ENCODE data around the gene FBXL19. TPM values are rescaled to one million over a fixed set of nuclear protein-coding genes. Genes with fewer than 3 reads are reported as not detected.

FBXL19 gene
- total RNA-seq, 2 donors from 2014 or later, result 13.7 to 14.5 TPM

- intact Hi-C loops (cut with DNase I), result loop anchor here in 1 of 2 donors (10.0 kb wide), 3 partner anchors 115 to 885 kb away; partner anchors contain the start of genes ARMC5 and VKORC1
- no peak for DNase-seq (ENCODE audit: low spot score)
These were observed 56.0 kb downstream of the FBXL19 start for GRCh38 chr16:30979170-30980022.

DNA sequence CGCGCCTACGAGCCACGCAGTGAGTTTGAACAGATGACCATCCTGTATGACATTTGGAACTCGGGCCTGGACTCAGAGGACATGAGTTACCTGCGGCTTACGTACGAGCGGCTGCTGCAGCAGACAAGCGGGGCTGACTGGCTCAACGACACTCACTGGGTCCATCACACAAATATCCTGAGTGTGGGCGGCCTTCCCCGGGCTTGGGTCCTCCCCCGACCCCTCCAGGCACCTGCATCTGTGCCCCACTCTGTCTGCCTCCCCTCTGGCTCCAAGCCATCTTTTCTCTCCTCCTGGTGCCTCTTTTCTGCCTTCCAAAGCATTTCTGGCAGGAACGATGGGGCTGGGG, 56.6 kb downstream of the FBXL19 start:
- no peak for DNase-seq (ENCODE audit: low spot score)
- intact Hi-C loops (cut with DNase I), result loop anchor here in 1 of 2 donors (10.0 kb wide), 3 partner anchors 115 to 885 kb away; partner anchors contain the start of genes ARMC5 and VKORC1

DNA sequence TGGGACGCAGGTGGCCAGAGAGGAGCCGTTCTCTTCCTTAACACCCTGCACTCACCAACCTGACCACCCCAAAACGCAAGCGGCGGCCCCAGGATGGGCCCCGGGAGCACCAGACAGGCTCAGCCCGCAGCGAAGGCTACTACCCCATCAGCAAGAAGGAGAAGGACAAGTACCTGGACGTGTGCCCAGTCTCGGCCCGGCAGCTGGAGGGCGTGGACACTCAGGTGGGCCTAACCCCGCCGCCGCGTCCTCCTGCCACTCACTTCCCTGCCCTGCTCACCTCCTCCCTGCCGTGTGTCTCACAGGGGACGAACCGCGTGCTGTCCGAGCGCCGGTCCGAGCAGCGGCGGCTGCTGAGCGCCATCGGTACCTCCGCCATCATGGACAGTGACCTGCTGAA, 57.1 kb downstream of the FBXL19 start:
- intact Hi-C loops (cut with DNase I), result loop anchor here in 1 of 2 donors (10.0 kb wide), 3 partner anchors 114 to 884 kb away; partner anchors contain the start of genes ARMC5 and VKORC1
- no peak for DNase-seq (ENCODE audit: low spot score)

DNA sequence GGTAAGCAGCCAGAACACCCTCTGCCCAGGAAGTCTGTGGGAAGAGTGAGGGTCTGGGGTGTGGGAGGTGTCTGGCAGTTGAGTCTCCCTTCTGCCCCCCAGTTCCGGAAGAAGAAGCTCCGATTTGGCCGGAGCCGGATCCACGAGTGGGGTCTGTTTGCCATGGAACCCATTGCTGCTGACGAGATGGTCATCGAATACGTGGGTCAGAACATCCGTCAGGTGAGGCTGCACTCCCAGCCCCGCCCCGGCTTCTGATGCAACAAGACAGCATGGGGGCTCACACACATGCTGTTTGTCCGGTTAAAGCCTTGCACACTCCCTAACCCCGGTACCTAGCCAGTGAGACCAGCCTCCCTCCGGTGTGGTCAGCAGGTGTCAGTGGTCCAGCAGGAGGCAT, 57.6 kb downstream of the FBXL19 start:
- DNase-seq (ENCODE audit: low spot score), result no peak
- intact Hi-C loops (cut with DNase I), result loop anchor here in 1 of 2 donors (10.0 kb wide), 3 partner anchors 114 to 884 kb away; partner anchors contain the start of genes ARMC5 and VKORC1

- peak; percentile 91 for DNase-seq (ENCODE audit: low spot score)
- intact Hi-C loops (cut with DNase I), result loop anchor here in 1 of 2 donors (10.0 kb wide), 3 partner anchors 112 to 882 kb away; partner anchors contain the start of genes ARMC5 and VKORC1
These were observed 59.3 kb downstream of the FBXL19 start for GRCh38 chr16:30982548-30983288.

DNA sequence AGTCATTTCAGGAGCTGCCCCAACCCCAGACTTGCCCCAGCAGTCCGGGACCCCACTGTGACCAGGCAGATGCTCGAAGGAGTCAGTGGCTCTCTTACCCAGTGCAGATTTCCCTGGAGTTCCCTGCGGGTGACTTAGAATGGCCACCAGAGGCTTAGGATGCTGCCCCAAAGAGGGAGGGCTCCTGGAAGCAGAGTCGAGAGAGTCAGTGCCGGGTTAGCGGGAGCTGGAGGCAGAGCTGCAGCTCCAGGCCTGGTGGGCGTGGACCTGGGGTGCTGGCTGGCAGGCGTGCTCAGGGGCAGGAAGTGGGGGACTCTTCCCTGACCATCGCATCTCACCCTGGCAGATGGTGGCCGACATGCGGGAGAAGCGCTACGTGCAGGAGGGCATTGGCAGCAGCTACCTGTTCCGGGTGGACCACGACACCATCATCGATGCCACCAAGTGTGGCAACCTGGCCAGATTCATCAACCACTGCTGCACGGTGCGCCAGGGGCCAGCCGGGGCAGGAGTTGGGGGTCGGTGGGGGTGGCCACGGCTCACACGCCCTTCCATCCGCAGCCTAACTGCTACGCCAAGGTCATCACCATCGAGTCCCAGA, 60.0 kb downstream of the FBXL19 start:
- intact Hi-C loops (cut with DNase I), result loop anchor here in 1 of 2 donors (10.0 kb wide), 3 partner anchors 111 to 881 kb away; partner anchors contain the start of genes ARMC5 and VKORC1
- no peak for DNase-seq (ENCODE audit: low spot score)

DNA sequence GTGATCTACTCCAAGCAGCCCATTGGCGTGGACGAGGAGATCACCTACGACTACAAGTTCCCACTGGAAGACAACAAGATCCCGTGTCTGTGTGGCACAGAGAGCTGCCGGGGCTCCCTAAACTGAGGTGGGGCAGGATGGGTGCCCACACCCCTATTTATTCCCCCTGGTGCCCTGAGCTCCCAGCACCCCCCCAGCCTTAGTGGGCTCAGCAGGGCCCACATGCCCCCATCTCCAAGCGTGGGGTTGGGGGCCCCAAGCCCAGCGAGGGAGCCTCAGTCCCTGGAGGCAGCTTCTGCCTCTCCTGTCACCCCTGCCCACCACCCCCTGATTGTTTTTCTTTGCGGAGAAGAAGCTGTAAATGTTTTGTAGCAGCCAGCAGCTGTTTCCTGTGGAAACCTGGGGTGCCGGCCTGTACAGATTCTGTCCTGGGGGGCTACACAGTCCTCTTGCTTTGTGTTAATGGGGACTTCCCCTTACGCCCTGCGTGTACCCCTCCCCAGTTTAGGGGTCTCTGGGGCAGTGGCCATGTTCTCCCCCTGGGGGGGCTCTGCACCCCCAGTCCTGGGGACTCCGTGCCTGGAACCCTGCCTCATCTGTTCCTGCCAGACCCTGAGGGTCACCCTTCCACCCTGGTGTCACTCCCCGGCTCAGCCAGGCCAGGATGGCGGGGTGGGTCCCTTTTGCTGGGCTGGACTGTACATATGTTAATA, 60.7 kb downstream of the FBXL19 start:
- intact Hi-C loops (cut with DNase I), result loop anchor here in 1 of 2 donors (10.0 kb wide), 3 partner anchors 111 to 881 kb away; partner anchors contain the start of genes ARMC5 and VKORC1

DNA sequence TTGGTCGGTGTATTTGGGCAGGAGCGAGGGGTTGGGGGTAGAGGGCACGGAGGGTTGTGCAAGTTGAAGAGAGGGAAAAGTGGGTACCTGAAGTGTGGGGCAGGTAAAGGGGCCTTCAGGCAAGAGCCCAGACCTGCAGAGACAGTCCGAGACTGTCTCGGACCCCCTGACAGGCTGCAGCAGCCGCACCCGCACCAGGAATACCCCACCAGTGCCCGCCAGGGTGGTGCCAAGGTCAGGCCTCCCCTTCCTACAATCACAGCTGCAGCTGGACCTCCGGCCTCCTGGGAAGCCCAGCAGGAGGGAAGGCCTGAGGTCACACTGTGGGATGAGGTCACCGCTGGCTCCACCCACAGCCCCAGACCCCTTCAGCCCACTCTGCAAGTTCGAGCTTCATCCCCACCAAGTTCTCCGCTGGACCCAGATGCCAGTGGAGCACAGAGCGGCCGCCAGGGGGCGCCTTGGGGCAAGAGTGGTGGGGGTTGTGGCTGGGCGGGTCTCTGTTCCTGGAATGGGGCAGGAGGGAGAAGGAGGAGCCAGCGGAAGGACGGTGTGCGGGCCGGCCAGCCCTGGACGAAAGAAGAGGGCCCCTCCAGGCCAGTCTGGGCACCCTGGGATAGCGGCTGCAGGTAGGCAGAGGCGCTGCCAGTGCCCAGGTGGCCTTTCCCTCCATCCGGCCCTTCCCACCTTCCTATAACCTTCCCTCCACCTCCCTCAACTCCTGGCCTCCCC, 61.5 kb downstream of the FBXL19 start, which contains the start of gene HSD3B7:
HSD3B7 (plus strand) TSS at position 539 of the 732 bp plus-strand sequence. CDS start 452 bp downstream, outside the sequence.
- peak; percentile 97 for DNase-seq (ENCODE audit: low spot score)
- intact Hi-C loops (cut with DNase I), result loop anchor here in 1 of 2 donors (10.0 kb wide), 3 partner anchors 110 to 880 kb away; partner anchors contain the start of genes ARMC5 and VKORC1

More for the DNA sequence above, 60.7 kb downstream of the FBXL19 start:
- DNase-seq (ENCODE audit: low spot score), result no peak

GRCh38 chr16:30985401-30986128, 62.2 kb downstream of the FBXL19 start:
- DNase-seq (ENCODE audit: low spot score), result peak; percentile 87
- intact Hi-C loops (cut with DNase I), result loop anchor here in 1 of 2 donors (10.0 kb wide), 3 partner anchors 109 to 879 kb away; partner anchors contain the start of genes ARMC5 and VKORC1

- DNase-seq (ENCODE audit: low spot score), result no peak
- intact Hi-C loops (cut with DNase I), result loop anchor here in 1 of 2 donors (10.0 kb wide), 3 partner anchors 108 to 878 kb away; partner anchors contain the start of genes ARMC5 and VKORC1
These were observed 63.0 kb downstream of the FBXL19 start for GRCh38 chr16:30986129-30986991.

GRCh38 chr16:30987581-30988190, 64.3 kb downstream of the FBXL19 start:
- DNase-seq (ENCODE audit: low spot score), result no peak
- intact Hi-C loops (cut with DNase I), result loop anchor here in 1 of 2 donors (10.0 kb wide), 3 partner anchors 107 to 877 kb away; partner anchors contain the start of genes ARMC5 and VKORC1

DNA sequence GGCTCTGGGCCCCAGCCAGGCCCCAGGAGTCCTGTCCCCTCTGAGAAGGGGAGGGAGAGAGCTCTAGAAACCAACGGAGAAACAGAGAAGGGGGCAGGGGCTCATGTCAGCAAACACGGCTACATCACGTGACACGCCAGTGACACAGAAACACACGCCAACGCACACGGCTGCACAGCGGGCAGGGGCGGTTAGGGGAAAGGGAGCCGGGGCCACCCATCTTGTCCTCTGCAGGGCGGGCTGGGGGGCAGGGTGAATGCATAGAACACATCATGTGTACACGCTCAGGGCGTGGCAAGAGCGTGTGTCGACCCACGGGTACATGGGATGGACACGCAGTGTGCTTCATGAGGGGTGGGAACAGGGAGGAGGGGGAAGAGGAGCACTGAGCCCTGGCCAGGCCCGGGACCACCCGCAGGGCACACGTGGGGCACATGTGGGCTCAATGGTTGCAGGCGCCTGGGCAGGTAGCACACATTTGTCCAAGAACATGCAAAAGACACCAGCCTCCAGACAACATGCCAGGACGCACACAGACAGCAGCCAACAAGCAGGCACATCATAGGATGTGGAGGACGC, 66.2 kb downstream of the FBXL19 start:
- intact Hi-C loops (cut with DNase I), result loop anchor here in 1 of 2 donors (10.0 kb wide), 3 partner anchors 105 to 875 kb away; partner anchors contain the start of genes ARMC5 and VKORC1
- DNase-seq (ENCODE audit: low spot score), result no peak

GRCh38 chr16:30990105-30990504, 66.7 kb downstream of the FBXL19 start:
- DNase-seq (ENCODE audit: low spot score), result no peak
- intact Hi-C loops (cut with DNase I), result no loop called here

DNA sequence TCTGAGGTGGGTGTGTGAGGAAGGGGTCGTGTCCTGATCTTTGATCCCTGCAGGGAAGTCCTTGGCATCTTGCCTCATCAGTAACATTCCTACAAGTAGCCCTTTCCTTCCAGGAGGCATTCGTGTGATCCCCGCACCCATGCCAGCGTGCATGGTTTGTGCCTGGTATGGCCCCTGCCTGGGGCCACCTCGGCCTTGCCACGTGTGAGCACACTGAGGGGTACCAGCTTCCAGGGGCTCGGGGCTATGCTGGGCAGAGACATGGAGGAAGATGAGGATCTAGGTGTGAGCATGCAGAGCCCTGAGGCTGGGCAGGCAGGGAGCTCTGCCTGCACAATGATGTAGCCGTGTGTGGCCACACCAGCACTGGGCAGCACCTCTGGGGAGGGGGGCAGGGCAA, 67.7 kb downstream of the FBXL19 start:
- no peak for DNase-seq (ENCODE audit: low spot score)
- intact Hi-C loops (cut with DNase I), result no loop called here

- intact Hi-C loops (cut with DNase I), result no loop called here
- no peak for DNase-seq (ENCODE audit: low spot score)
These were observed 69.0 kb downstream of the FBXL19 start for GRCh38 chr16:30992276-30992780.

Data from posterior vena cava (tissue), 2 donors.